K562 (cell line): Measurements from ENCODE around the gene FAM107B. TPM values are rescaled to one million over a fixed set of nuclear protein-coding genes. Genes with fewer than 3 reads are reported as not detected.

ENCODE experiments used
- ATAC-seq: fragments of 200-7000 bp; cut with Tn5 transposase; 3 replicates; pipeline ENCODE4 v1.9.1; 2020; ENCODE audit warnings: moderate library complexity
- BruUV-seq: library from RNA; stranded (reverse); fragments of 400-500 nt; replicated peaks from 2 replicates; lab custom pipeline; 2021; lab: Mats Ljungman, UMichigan
- CTCF ChIA-PET: fragments of 300-600 bp; formaldehyde crosslinking; extraction: SDS; loops from one replicate; lab custom pipeline; 2021; ENCODE audit warnings: low intra/inter-chr PET ratio; lab: Yijun Ruan, JAX
- POLR2A ChIA-PET: fragments of 300-600, 350-650 bp; sonication (Branson Sonifier 250); formaldehyde crosslinking; extraction: SDS; loops from one replicate; lab custom pipeline; 2021; ENCODE audit warnings: antibody characterized with exemption, inconsistent platforms; lab: Yijun Ruan, JAX
- DNase-seq, 4 experiments: peaks; one replicate each; pipeline versions ENCODE4 v3.0.0 to v3.0.0-alpha.2; 2011 to 2018; ENCODE audit warnings: low spot score in 3 of 4, mixed read lengths in 3 of 4; ENCODE audit errors: extremely low read depth in 1 of 4
- FAIRE-seq: peaks from 2 replicates; lab custom pipeline; 2011; peaks lifted over from hg19 to GRCh38; lab: Jason Lieb, UNC
- H2AFZ ChIP-seq: 2 replicates; pipeline ENCODE4 v1.6.0; 2011; ENCODE audit warnings: low read depth, low read length, control low read depth, inconsistent platforms
- H3K27ac ChIP-seq: fragments of 200-600 bp; 3 replicates; pipeline ENCODE4 v1.8.0; 2011; ENCODE audit warnings: low read depth, mild to moderate bottlenecking, control low read depth, inconsistent platforms, low read length, moderate library complexity, mixed read lengths; ENCODE audit errors: extremely low read depth
- H3K27me3 ChIP-seq, 2 experiments: fragments of 300-600 bp in 1 of 2; 2 replicates in 1 of 2; 3 replicates in 1 of 2; pipeline versions ENCODE4 v1.6.0 to v1.8.0; 2011; ENCODE audit warnings: inconsistent platforms in 2 of 2, low read length in 2 of 2, mild to moderate bottlenecking in 1 of 2, mixed read lengths in 1 of 2, moderate library complexity in 1 of 2; ENCODE audit not compliant: control insufficient read depth in 2 of 2, insufficient read depth in 2 of 2
- H3K36me3 ChIP-seq: fragments of 300-600 bp; 3 replicates; pipeline ENCODE4 v1.8.0; 2011; ENCODE audit warnings: mild to moderate bottlenecking, low read length, inconsistent platforms; ENCODE audit not compliant: control insufficient read depth, insufficient read depth
- H3K4me1 ChIP-seq, 2 experiments: fragments of 200-600 bp in 1 of 2; replicated peaks in 1 of 2; 2 replicates in 1 of 2; 3 replicates in 1 of 2; pipeline versions ENCODE4 v1.5.1 to v1.8.0; 2011; ENCODE audit warnings: inconsistent platforms in 2 of 2, low read length in 2 of 2, mild to moderate bottlenecking in 1 of 2, mixed read lengths in 1 of 2, moderate library complexity in 1 of 2; ENCODE audit not compliant: control insufficient read depth in 2 of 2, insufficient read depth in 2 of 2
- H3K4me2 ChIP-seq: 2 replicates; pipeline ENCODE4 v1.6.1; 2011; ENCODE audit warnings: low read length, control low read depth, inconsistent platforms, mixed read lengths; ENCODE audit not compliant: insufficient read depth
- H3K4me3 ChIP-seq: fragments of 200-600 bp; sonication (generic), shearing (Covaris generic); 2 replicates; pipeline ENCODE4 v1.5.1; 2016; ENCODE audit warnings: control low read depth, inconsistent platforms
- H3K79me2 ChIP-seq: fragments of 200-600 bp; 3 replicates; pipeline ENCODE4 v1.8.0; 2011; ENCODE audit warnings: low read length, inconsistent platforms; ENCODE audit not compliant: control insufficient read depth, insufficient read depth
- H3K9ac ChIP-seq, 2 experiments: 2 replicates each; pipeline versions ENCODE4 v1.6.0 to v1.6.1; 2011; ENCODE audit warnings: low read depth in 2 of 2, low read length in 2 of 2, control low read depth in 1 of 2, inconsistent platforms in 1 of 2, mild to moderate bottlenecking in 1 of 2, mixed read lengths in 1 of 2; ENCODE audit not compliant: insufficient read depth in 1 of 2
- H3K9me1 ChIP-seq: one replicate; pipeline ENCODE4 v1.6.0; 2011; ENCODE audit warnings: inconsistent platforms, mild to moderate bottlenecking, low read length, moderate library complexity; ENCODE audit not compliant: control insufficient read depth, insufficient read depth
- H3K9me3 ChIP-seq: replicated peaks from 2 replicates; pipeline ENCODE4 v1.5.1; 2011; ENCODE audit warnings: low read depth, low read length, inconsistent platforms; ENCODE audit not compliant: control insufficient read depth, insufficient read depth
- H4K20me1 ChIP-seq: replicated peaks from 2 replicates; pipeline ENCODE4 v1.6.1; 2011; ENCODE audit warnings: low read length, inconsistent platforms, mixed read lengths; ENCODE audit not compliant: control insufficient read depth, insufficient read depth
- WGBS: fragments of 100-300 bp; shearing (Covaris generic); methylation state at CpG from one replicate; pipeline ENCODE4 v1.1.6; 2016; ENCODE audit warnings: low coverage, mixed read lengths; ENCODE audit not compliant: insufficient coverage; ENCODE audit errors: missing lambda C conversion rate; 5-methylcytosine and 5-hydroxymethylcytosine counted together
- in situ Hi-C: fragments of 300-500 bp; cut with MboI; formaldehyde crosslinking; loops from 4 replicates; pipeline ENCODE4 v1.15.0; 2018; ENCODE audit warnings: inconsistent platforms, mixed read lengths
- intact Hi-C: fragments of 100-400 bp; cut with micrococcal nuclease; formaldehyde crosslinking; loops from 2 replicates; pipeline ENCODE4 v1.14.2; 2022
- polyA plus RNA-seq, 8 experiments: library from polyadenylated mRNA; depleted of rRNA in 4 of 8; stranded (reverse) in 5 of 8; unstranded in 3 of 8; fragments of >200 nt; fragmentation: Nextera tagmentation in 2 of 8; fragmentation: Illumina TruSeq in 1 of 8; extraction: Ambion mirVana in 2 of 8; extraction: Trizol in 1 of 8; gene quantifications; 2 replicates each; pipeline versions ENCODE4 v1.2.1 to v1.2.3, GENCODE V29; 2011 to 2014; ENCODE audit warnings: inconsistent platforms in 1 of 8, missing spikeins in 1 of 8
- total RNA-seq, 7 experiments: library from RNA; depleted of rRNA in 6 of 7; stranded (reverse); fragments of >200 nt in 6 of 7; fragmentation: Illumina TruSeq in 2 of 7; extraction: Trizol in 2 of 7; gene quantifications; 2 replicates each; pipeline versions ENCODE4 v1.2.1 to v1.2.3, GENCODE V29; 2011 to 2021; ENCODE audit warnings: low replicate concordance in 1 of 7
- TF ChIP-seq, protein P1 (sequence below): sonication (generic); formaldehyde crosslinking; IDR thresholded peaks from 2 replicates; pipeline ENCODE4 v1.8.0; 2022; ENCODE audit warnings: mild to moderate bottlenecking, missing genetic modification reagents
- TF ChIP-seq, protein P2 (sequence below): sonication (generic); formaldehyde crosslinking; IDR thresholded peaks from 2 replicates; pipeline ENCODE4 v1.9.0; 2022; ENCODE audit warnings: mild to moderate bottlenecking, missing genetic modification reagents

Gene FAM107B
- total and polyA plus RNA-seq, 9 of the 15 experiments (the other 6 are each of a cell fraction or from before 2014, with no cell fraction given), result 0.40 to 2.8 (median 1.4) TPM

DNA sequence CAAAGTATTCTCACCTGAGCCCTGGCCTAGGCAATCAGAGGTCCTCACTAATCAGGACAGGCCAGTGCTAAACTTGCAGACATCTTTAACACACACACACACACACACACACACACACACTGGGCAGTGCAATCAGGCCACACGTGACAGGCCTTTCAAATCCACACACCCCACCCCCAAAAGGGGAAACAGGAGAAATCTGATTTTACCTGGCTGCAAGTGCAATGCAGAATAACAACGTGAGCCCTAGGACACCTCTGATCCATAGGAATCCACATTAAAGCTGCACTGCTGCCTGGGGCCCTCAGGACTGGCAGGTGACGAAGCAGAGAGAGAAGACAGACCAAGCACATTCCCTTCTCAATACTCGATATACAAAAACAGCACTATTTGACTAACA is 218.9 kb downstream of the FAM107B start:
- no peak overlapping the region for H3K27ac ChIP-seq
- FAIRE-seq, result no peak
- CTCF ChIA-PET, result no interaction called here
- no peak overlapping the region for H3K4me3 ChIP-seq
- H3K27me3 ChIP-seq, result peaks cover 5 to 37% of the 10 kb centered on the region in 2 experiments; a peak in 2 of 5 replicates
- no peak for DNase-seq
- no peaks in the 10 kb centered on the region; a peak in 1 of 5 replicates for H3K4me1 ChIP-seq
- H3K9ac ChIP-seq, result no peak overlapping the region
- no peaks in the 10 kb centered on the region for H4K20me1 ChIP-seq
- POLR2A ChIA-PET, result no interaction called here
- no peaks in the 10 kb centered on the region for H3K9me1 ChIP-seq
- H3K36me3 ChIP-seq, result no peaks in the 10 kb centered on the region
- peak; percentile 25; the same call in 1 of the 3 replicates for ATAC-seq
- TF ChIP-seq, protein P1, sequence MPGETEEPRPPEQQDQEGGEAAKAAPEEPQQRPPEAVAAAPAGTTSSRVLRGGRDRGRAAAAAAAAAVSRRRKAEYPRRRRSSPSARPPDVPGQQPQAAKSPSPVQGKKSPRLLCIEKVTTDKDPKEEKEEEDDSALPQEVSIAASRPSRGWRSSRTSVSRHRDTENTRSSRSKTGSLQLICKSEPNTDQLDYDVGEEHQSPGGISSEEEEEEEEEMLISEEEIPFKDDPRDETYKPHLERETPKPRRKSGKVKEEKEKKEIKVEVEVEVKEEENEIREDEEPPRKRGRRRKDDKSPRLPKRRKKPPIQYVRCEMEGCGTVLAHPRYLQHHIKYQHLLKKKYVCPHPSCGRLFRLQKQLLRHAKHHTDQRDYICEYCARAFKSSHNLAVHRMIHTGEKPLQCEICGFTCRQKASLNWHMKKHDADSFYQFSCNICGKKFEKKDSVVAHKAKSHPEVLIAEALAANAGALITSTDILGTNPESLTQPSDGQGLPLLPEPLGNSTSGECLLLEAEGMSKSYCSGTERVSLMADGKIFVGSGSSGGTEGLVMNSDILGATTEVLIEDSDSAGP (CRISPR knock-in tag), result no peak
- TF ChIP-seq, protein P2, sequence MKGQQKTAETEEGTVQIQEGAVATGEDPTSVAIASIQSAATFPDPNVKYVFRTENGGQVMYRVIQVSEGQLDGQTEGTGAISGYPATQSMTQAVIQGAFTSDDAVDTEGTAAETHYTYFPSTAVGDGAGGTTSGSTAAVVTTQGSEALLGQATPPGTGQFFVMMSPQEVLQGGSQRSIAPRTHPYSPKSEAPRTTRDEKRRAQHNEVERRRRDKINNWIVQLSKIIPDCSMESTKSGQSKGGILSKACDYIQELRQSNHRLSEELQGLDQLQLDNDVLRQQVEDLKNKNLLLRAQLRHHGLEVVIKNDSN (CRISPR knock-in tag), result peak; percentile 39; the same call in 1 of the 2 replicates
- no peaks in the 10 kb centered on the region for H3K79me2 ChIP-seq
- intact Hi-C loops (loop anchor here (5.0 kb wide), 1 partner anchor 59 kb away; no protein-coding TSS in a partner anchor), in situ Hi-C loops (no loop called here)
- H3K4me2 ChIP-seq, result no peak overlapping the region
- no peak overlapping the region for H2AFZ ChIP-seq
- H3K9me3 ChIP-seq, result no peaks in the 10 kb centered on the region
- WGBS, result 16% methylated on average over 4 of the region's 4 CpGs
- no TSS peak for BruUV-seq
